K562 (cell line): ENCODE data around the gene SYT3. TPM values are rescaled to one million over a fixed set of nuclear protein-coding genes. Genes with fewer than 3 reads are reported as not detected.
A peak's percentile ranks its signal among the peaks of the same experiment; 100 is the strongest.

Source experiments
- ATF4 ChIP-seq: fragments of 450-650 bp; formaldehyde crosslinking; IDR thresholded peaks from 2 replicates; pipeline ENCODE4 v1.4.0; 2022; ENCODE audit warnings: mild to moderate bottlenecking, moderate library complexity
- CEBPB ChIP-seq: fragments of 450-650 bp; IDR thresholded peaks from 2 replicates; pipeline ENCODE4 v1.6.1; 2016; ENCODE audit warnings: missing genetic modification characterization, missing compliant biosample characterization
- E2F3 ChIP-seq: fragments of 250-450 bp; sonication (Bioruptor Pico); IDR thresholded peaks from 2 replicates; pipeline ENCODE4 v1.4.0; 2020; ENCODE audit warnings: mild to moderate bottlenecking
- MAZ ChIP-seq, 2 experiments: fragments of 450-650 bp in 1 of 2; sonication (generic) in 1 of 2; formaldehyde crosslinking; IDR thresholded peaks in 1 of 2; conservative IDR thresholded peaks in 1 of 2; 2 replicates each; pipeline versions ENCODE4 v1.4.0 to v1.5.0; 2020; ENCODE audit warnings: mild to moderate bottlenecking in 1 of 2, missing genetic modification reagents in 1 of 2
- NCOA2 ChIP-seq, 2 experiments: fragments of 450-650 bp; IDR thresholded peaks; 2 replicates each; pipeline ENCODE4 v1.6.1; 2018; ENCODE audit warnings: mild to moderate bottlenecking in 2 of 2, moderate library complexity in 1 of 2; ENCODE audit not compliant: partially characterized antibody in 2 of 2
- NKRF ChIP-seq: fragments of 450-650 bp; IDR thresholded peaks from 2 replicates; pipeline ENCODE4 v1.6.1; 2016; ENCODE audit warnings: borderline replicate concordance
- PHTF2 ChIP-seq: fragments of 250-450 bp; sonication (Bioruptor Pico); IDR thresholded peaks from 2 replicates; pipeline ENCODE4 v1.5.0; 2021; ENCODE audit warnings: mild to moderate bottlenecking
- PREB ChIP-seq: sonication (generic); formaldehyde crosslinking; IDR thresholded peaks from 2 replicates; pipeline ENCODE4 v1.8.1; 2023; ENCODE audit warnings: mild to moderate bottlenecking, missing genetic modification reagents
- SAFB ChIP-seq: fragments of 200-400 bp; formaldehyde crosslinking; IDR thresholded peaks from 2 replicates; pipeline ENCODE4 v1.6.1; 2017; ENCODE audit warnings: low read depth, low read length, borderline replicate concordance
- SREBF2 ChIP-seq: sonication (generic); formaldehyde crosslinking; IDR thresholded peaks from 2 replicates; pipeline ENCODE4 v1.4.0; 2020; ENCODE audit warnings: mild to moderate bottlenecking, missing genetic modification reagents
- ZBTB40 ChIP-seq, 2 experiments: fragments of 450-650 bp in 1 of 2; sonication (generic) in 1 of 2; formaldehyde crosslinking in 1 of 2; IDR thresholded peaks; 2 replicates each; pipeline versions ENCODE4 v1.7.1 to v1.9.0; 2016 to 2022; ENCODE audit warnings: inconsistent platforms in 1 of 2, mild to moderate bottlenecking in 1 of 2, missing genetic modification reagents in 1 of 2
- ZKSCAN8 ChIP-seq: fragments of 200-800 bp; sonication (Bioruptor generic); IDR thresholded peaks from 2 replicates; pipeline ENCODE4 v1.6.1; 2016; ENCODE audit warnings: missing genetic modification characterization, missing compliant biosample characterization
- ZNF121 ChIP-seq: sonication (generic); formaldehyde crosslinking; conservative IDR thresholded peaks from 2 replicates; pipeline ENCODE4 v1.8.0; 2022; ENCODE audit warnings: missing genetic modification reagents
- ZNF146 ChIP-seq: IDR thresholded peaks from one replicate; pipeline ENCODE4 v1.6.1; 2018; ENCODE audit warnings: missing compliant biosample characterization; ENCODE audit not compliant: unreplicated experiment
- ZNF324 ChIP-seq: fragments of 250-450 bp; sonication (Bioruptor Pico); IDR thresholded peaks from 2 replicates; pipeline ENCODE4 v1.4.0; 2020; ENCODE audit warnings: mild to moderate bottlenecking
- polyA plus RNA-seq, 8 experiments: library from polyadenylated mRNA; depleted of rRNA in 4 of 8; stranded (reverse) in 5 of 8; unstranded in 3 of 8; fragments of >200 nt; fragmentation: Nextera tagmentation in 2 of 8; fragmentation: Illumina TruSeq in 1 of 8; extraction: Ambion mirVana in 2 of 8; extraction: Trizol in 1 of 8; gene quantifications; 2 replicates each; pipeline versions ENCODE4 v1.2.1 to v1.2.3, GENCODE V29; 2011 to 2014; ENCODE audit warnings: inconsistent platforms in 1 of 8, missing spikeins in 1 of 8
- total RNA-seq, 7 experiments: library from RNA; depleted of rRNA in 6 of 7; stranded (reverse); fragments of >200 nt in 6 of 7; fragmentation: Illumina TruSeq in 2 of 7; extraction: Trizol in 2 of 7; gene quantifications; 2 replicates each; pipeline versions ENCODE4 v1.2.1 to v1.2.3, GENCODE V29; 2011 to 2021; ENCODE audit warnings: low replicate concordance in 1 of 7

SYT3 gene
- total and polyA plus RNA-seq, 9 of the 15 experiments (the other 6 are each of a cell fraction or from before 2014, with no cell fraction given) = 0.36 to 2.0 (median 0.54) TPM; not detected in 2

- no peak for TF ChIP-seq PREB (CRISPR knock-in tag)
- no peak for TF ChIP-seq MAZ (CRISPR knock-in tag; conservative IDR thresholded peaks at IDR 0.05 in 1 of 2, IDR thresholded peaks at IDR 0.05 in 1 of 2)
- no peak for TF ChIP-seq PHTF2 (CRISPR knock-in tag)
- TF ChIP-seq E2F3 (CRISPR knock-in tag) = no peak
- no peak for TF ChIP-seq ATF4
- TF ChIP-seq NKRF = no peak
- TF ChIP-seq ZNF146 (CRISPR knock-in tag) = no peak
- TF ChIP-seq ZBTB40 (IDR thresholded peaks at IDR 0.05) = no peak
- no peak for TF ChIP-seq ZBTB40 (CRISPR knock-in tag; IDR thresholded peaks at IDR 0.05)
- no peak for TF ChIP-seq SREBF2 (CRISPR knock-in tag)
- TF ChIP-seq CEBPB (tag) = peak; percentile 36; the same call in 1 of the 2 replicates
- TF ChIP-seq ZNF324 (CRISPR knock-in tag) = no peak
- TF ChIP-seq NCOA2 (IDR thresholded peaks at IDR 0.05; ENCODE audit: partially characterized antibody in 2 of 2) = no peak
- no peak for TF ChIP-seq SAFB
- no peak for TF ChIP-seq ZNF121 (CRISPR knock-in tag)
- no peak for TF ChIP-seq ZKSCAN8
Measured at GRCh38 chr19:50657222-50657669, 17.6 kb upstream of the SYT3 start (continued).
